Adrenal gland (tissue), 5 donors: ENCODE data around the gene NCKIPSD.

ENCODE experiments used
- POLR2A ChIP-seq, 2 donors: fragments of 450-650 bp; IDR thresholded peaks; one replicate each; pipeline ENCODE4 v1.6.1; 2017; ENCODE audit warnings: antibody characterized with exemption in 2 of 2, mild to moderate bottlenecking in 2 of 2, moderate library complexity in 1 of 2
- TF ChIP-seq, protein P1 (sequence below), 6 experiments: fragments of 450-650 bp in 4 of 6; fragments of 200-600 bp in 2 of 6; sonication (generic) in 1 of 6; IDR thresholded peaks; 1 replicate in 5 of 6; 2 replicates in 1 of 6; pipeline versions ENCODE4 v1.5.1 to v1.8.0; 2016 to 2021; ENCODE audit warnings: antibody characterized with exemption in 6 of 6, mild to moderate bottlenecking in 2 of 6, moderate library complexity in 1 of 6
- donor health status: DM: no; HTN: no; CAD: no.

- no peak for TF ChIP-seq POLR2A (IDR thresholded peaks at IDR 0.05)
- TF ChIP-seq, protein P1, sequence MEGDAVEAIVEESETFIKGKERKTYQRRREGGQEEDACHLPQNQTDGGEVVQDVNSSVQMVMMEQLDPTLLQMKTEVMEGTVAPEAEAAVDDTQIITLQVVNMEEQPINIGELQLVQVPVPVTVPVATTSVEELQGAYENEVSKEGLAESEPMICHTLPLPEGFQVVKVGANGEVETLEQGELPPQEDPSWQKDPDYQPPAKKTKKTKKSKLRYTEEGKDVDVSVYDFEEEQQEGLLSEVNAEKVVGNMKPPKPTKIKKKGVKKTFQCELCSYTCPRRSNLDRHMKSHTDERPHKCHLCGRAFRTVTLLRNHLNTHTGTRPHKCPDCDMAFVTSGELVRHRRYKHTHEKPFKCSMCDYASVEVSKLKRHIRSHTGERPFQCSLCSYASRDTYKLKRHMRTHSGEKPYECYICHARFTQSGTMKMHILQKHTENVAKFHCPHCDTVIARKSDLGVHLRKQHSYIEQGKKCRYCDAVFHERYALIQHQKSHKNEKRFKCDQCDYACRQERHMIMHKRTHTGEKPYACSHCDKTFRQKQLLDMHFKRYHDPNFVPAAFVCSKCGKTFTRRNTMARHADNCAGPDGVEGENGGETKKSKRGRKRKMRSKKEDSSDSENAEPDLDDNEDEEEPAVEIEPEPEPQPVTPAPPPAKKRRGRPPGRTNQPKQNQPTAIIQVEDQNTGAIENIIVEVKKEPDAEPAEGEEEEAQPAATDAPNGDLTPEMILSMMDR (IDR thresholded peaks at IDR 0.05) = no peak
Measured at GRCh38 chr3:48687220-48687678, 1.5 kb upstream of the NCKIPSD start.
